ENCODE measurements around the gene DUOX1.

GRCh38 chr15:45134046-45134445 is 4.3 kb downstream of the DUOX1 start:
- no peak for TF ChIP-seq CTCF (IDR thresholded peaks at IDR 0.05 in 2 of 3, conservative IDR thresholded peaks at IDR 0.05 in 1 of 3; ENCODE audit: borderline replicate concordance in 1 of 3, insufficient read depth in 1 of 3, low read depth in 2 of 3, low read length in 2 of 3)
- no peak for TF ChIP-seq TCF7L2 (IDR thresholded peaks at IDR 0.05; ENCODE audit: borderline replicate concordance, extremely low read depth, insufficient read depth, insufficient read length)
- TF ChIP-seq EZH2 (IDR thresholded peaks at IDR 0.05), result no peak

Data from HCT116 (cell line).